Endodermal cell (in vitro differentiated cells): ENCODE data around the gene C3orf70. TPM values are rescaled to one million over a fixed set of nuclear protein-coding genes. Genes with fewer than 3 reads are reported as not detected.

Experiments
- DNase-seq: peaks from one replicate; pipeline ENCODE4 v3.0.0-alpha.2; 2017
- H3K27ac ChIP-seq: 2 replicates; pipeline ENCODE4 v1.5.1; 2013; ENCODE audit warnings: mild to moderate bottlenecking, low read depth, low read length, moderate library complexity
- H3K27me3 ChIP-seq: 2 replicates; pipeline ENCODE4 v1.6.1; 2013; ENCODE audit warnings: mild to moderate bottlenecking, low read length, moderate library complexity; ENCODE audit not compliant: insufficient read depth, control insufficient read depth, poor library complexity, severe bottlenecking
- H3K36me3 ChIP-seq: 2 replicates; pipeline ENCODE4 v1.7.0; 2013; ENCODE audit warnings: mild to moderate bottlenecking, low read length, moderate library complexity; ENCODE audit not compliant: control insufficient read depth, insufficient read depth
- H3K4me1 ChIP-seq: one replicate; pipeline ENCODE4 v1.7.0; 2013; ENCODE audit warnings: low read length; ENCODE audit not compliant: control insufficient read depth, insufficient read depth
- H3K4me3 ChIP-seq: 2 replicates; pipeline ENCODE4 v1.5.1; 2013; ENCODE audit warnings: mild to moderate bottlenecking, low read length, moderate library complexity
- H3K9ac ChIP-seq: 2 replicates; pipeline ENCODE4 v1.6.1; 2013; ENCODE audit warnings: mild to moderate bottlenecking, low read length, moderate library complexity; ENCODE audit not compliant: poor library complexity, severe bottlenecking; ENCODE audit errors: extremely low read depth
- H3K9me3 ChIP-seq: 2 replicates; pipeline ENCODE4 v1.6.1; 2013; ENCODE audit warnings: mild to moderate bottlenecking, low read length, moderate library complexity; ENCODE audit not compliant: control insufficient read depth
- H3K27ac Mint-ChIP-seq: 2 replicates; pipeline ENCODE4 v1.8.0; 2020; ENCODE audit warnings: mixed read lengths
- H3K27me3 Mint-ChIP-seq: 2 replicates; pipeline ENCODE4 v1.8.0; 2021; ENCODE audit warnings: mild to moderate bottlenecking, mixed read lengths; ENCODE audit not compliant: insufficient read depth
- H3K36me3 Mint-ChIP-seq: 2 replicates; pipeline ENCODE4 v1.8.0; 2020; ENCODE audit warnings: low read depth, mixed read lengths
- H3K4me1 Mint-ChIP-seq: 2 replicates; pipeline ENCODE4 v1.8.0; 2020; ENCODE audit warnings: mixed read lengths
- H3K4me3 Mint-ChIP-seq: 2 replicates; pipeline ENCODE4 v1.8.0; 2020; ENCODE audit warnings: mild to moderate bottlenecking, moderate library complexity, mixed read lengths
- H3K9me3 Mint-ChIP-seq: 2 replicates; pipeline ENCODE4 v1.8.0; 2020; ENCODE audit warnings: mild to moderate bottlenecking, mixed read lengths
- CTCF ChIP-seq: fragments of 200-600 bp; sonication (generic); conservative IDR thresholded peaks from 2 replicates; pipeline ENCODE4 v1.5.0; 2021; ENCODE audit warnings: antibody characterized with exemption, mild to moderate bottlenecking
- WGBS, 2 experiments: methylation state at CpG; one replicate each; pipeline versions ENCODE4 v1.1.5 to v1.1.7; 2013; ENCODE audit warnings: missing lambda C conversion rate in 2 of 2, mixed read lengths in 1 of 2; ENCODE audit not compliant: insufficient coverage in 1 of 2, insufficient read length in 1 of 2; 5-methylcytosine and 5-hydroxymethylcytosine counted together
- total RNA-seq, 2 donors: library from RNA; stranded (reverse); fragmentation: NEBNext Ultra II Directional in 1 of 2; extraction: Animal tissue kit (Norgen Biotek cat#: 25700) in 1 of 2; gene quantifications; 2 replicates in 1 of 2; 3 replicates in 1 of 2; pipeline ENCODE4 v1.2.1, GENCODE V29; 2021

C3orf70 gene
- total RNA-seq, 2 donors from 2014 or later: 0.88 to 5.0 TPM

GRCh38 chr3:185090811-185091210 is 62.0 kb downstream of the C3orf70 start:
- H3K4me1 Mint-ChIP-seq: no peaks in the 10 kb centered on the region
- Histone ChIP-seq H3K4me3 (no peak overlapping the region), H3K27me3 (no peaks in the 10 kb centered on the region), H3K27ac (no peak overlapping the region), H3K36me3 (no peaks in the 10 kb centered on the region), H3K4me1 (no peaks in the 10 kb centered on the region), H3K9me3 (no peaks in the 10 kb centered on the region), H3K9ac (no peak overlapping the region)
- DNase-seq: no peak
- H3K27me3 Mint-ChIP-seq: no peaks in the 10 kb centered on the region
- no peak overlapping the region for H3K27ac Mint-ChIP-seq
- WGBS, 2 experiments: 95 to 98% methylated on average over 2 to 4 of the region's 4 CpGs
- TF ChIP-seq CTCF: no peak
- H3K4me3 Mint-ChIP-seq: no peak overlapping the region
- H3K9me3 Mint-ChIP-seq: no peaks in the 10 kb centered on the region
- no peaks in the 10 kb centered on the region for H3K36me3 Mint-ChIP-seq

GRCh38 chr3:185089751-185090150 is 63.1 kb downstream of the C3orf70 start:
- no peaks in the 10 kb centered on the region for H3K27me3 ChIP-seq
- no peaks in the 10 kb centered on the region for H3K36me3 ChIP-seq
- Mint-ChIP-seq H3K27me3 (no peaks in the 10 kb centered on the region), H3K9me3 (no peaks in the 10 kb centered on the region), H3K4me3 (no peak overlapping the region), H3K36me3 (no peaks in the 10 kb centered on the region), H3K27ac (no peak overlapping the region), H3K4me1 (no peaks in the 10 kb centered on the region)
- no peaks in the 10 kb centered on the region for H3K9me3 ChIP-seq
- TF ChIP-seq CTCF: no peak
- H3K4me1 ChIP-seq: no peaks in the 10 kb centered on the region
- no peak for DNase-seq
- H3K9ac ChIP-seq: no peak overlapping the region
- no peak overlapping the region for H3K4me3 ChIP-seq
- no peak overlapping the region for H3K27ac ChIP-seq

GRCh38 chr3:185089343-185089742 is 63.5 kb downstream of the C3orf70 start:
- H3K4me3 Mint-ChIP-seq: no peak overlapping the region
- no peaks in the 10 kb centered on the region for H3K27me3 Mint-ChIP-seq

More at GRCh38 chr3:185089343-185089742, 63.5 kb downstream of the C3orf70 start:
- Histone ChIP-seq H3K36me3 (no peaks in the 10 kb centered on the region), H3K9me3 (no peaks in the 10 kb centered on the region), H3K4me1 (no peaks in the 10 kb centered on the region), H3K9ac (no peak overlapping the region), H3K27me3 (no peaks in the 10 kb centered on the region), H3K4me3 (no peak overlapping the region), H3K27ac (no peak overlapping the region)
- WGBS, 2 experiments: 92 to 93% methylated on average over 2 of the region's 2 CpGs
- Mint-ChIP-seq H3K27ac (no peak overlapping the region), H3K36me3 (no peaks in the 10 kb centered on the region), H3K9me3 (no peaks in the 10 kb centered on the region), H3K4me1 (no peaks in the 10 kb centered on the region)
- DNase-seq: no peak
- TF ChIP-seq CTCF: no peak
